Lung (tissue), 12 donors: ENCODE results near the gene BRD4. TPM values are rescaled to one million over a fixed set of nuclear protein-coding genes. Genes with fewer than 3 reads are reported as not detected.

Source experiments
- ATAC-seq: fragments of 200-7000 bp; cut with Tn5 transposase; one replicate; pipeline ENCODE4 v1.9.1; 2020; ENCODE audit warnings: moderate number of reproducible peaks; ENCODE audit not compliant: insufficient read depth, low FRiP score
- DNase-seq, 3 donors: peaks; one replicate each; pipeline ENCODE4 v3.0.0-alpha.2; 2013 to 2017
- H3K27ac ChIP-seq, 2 donors: one replicate each; pipeline ENCODE4 v1.5.1; 2013; ENCODE audit warnings: mild to moderate bottlenecking in 2 of 2, moderate library complexity in 2 of 2, control low read depth in 1 of 2, inconsistent platforms in 1 of 2, low read depth in 1 of 2, low read length in 1 of 2
- H3K27me3 ChIP-seq, 3 donors: one replicate each; pipeline ENCODE4 v1.5.1; 2013; ENCODE audit warnings: low read length in 2 of 3; ENCODE audit not compliant: control insufficient read depth in 3 of 3, insufficient read depth in 3 of 3
- H3K36me3 ChIP-seq, 4 donors: one replicate each; pipeline ENCODE4 v1.5.1; 2013; ENCODE audit warnings: low read length in 4 of 4, mild to moderate bottlenecking in 1 of 4, moderate library complexity in 1 of 4; ENCODE audit not compliant: control insufficient read depth in 4 of 4, insufficient read depth in 4 of 4
- H3K4me1 ChIP-seq, 5 donors: one replicate each; pipeline ENCODE4 v1.5.1; 2013; ENCODE audit warnings: low read length in 5 of 5, mild to moderate bottlenecking in 2 of 5, moderate library complexity in 1 of 5; ENCODE audit not compliant: control insufficient read depth in 5 of 5, insufficient read depth in 5 of 5
- H3K4me3 ChIP-seq: one replicate; pipeline ENCODE4 v1.5.1; 2013; ENCODE audit warnings: mild to moderate bottlenecking, control low read depth, moderate library complexity
- H3K9ac ChIP-seq, 2 donors: one replicate each; pipeline ENCODE4 v1.5.1; 2013; ENCODE audit warnings: low read length in 2 of 2, control low read depth in 1 of 2; ENCODE audit not compliant: insufficient read depth in 1 of 2
- H3K9me3 ChIP-seq, 4 donors: one replicate each; pipeline ENCODE4 v1.5.1; 2013; ENCODE audit warnings: low read length in 3 of 4, mild to moderate bottlenecking in 1 of 4, moderate library complexity in 1 of 4; ENCODE audit not compliant: control insufficient read depth in 4 of 4, insufficient read depth in 3 of 4
- CTCF ChIP-seq: IDR thresholded peaks from 2 replicates; pipeline ENCODE4 v1.5.1; 2012; ENCODE audit warnings: mild to moderate bottlenecking; ENCODE audit errors: control extremely low read depth, extremely low read depth
- WGBS, 2 donors: extraction: QIAGEN DNeasy Blood & Tissue Kit; methylation state at CpG; one replicate each; pipeline ENCODE4 v1.1.7; 2013; 5-methylcytosine and 5-hydroxymethylcytosine counted together
- polyA plus RNA-seq, 2 donors: library from polyadenylated mRNA; stranded (reverse); fragments of 200-250 nt; gene quantifications; one replicate each; pipeline ENCODE4 v1.2.1, GENCODE V29; 2013
- total RNA-seq, 2 donors: library from RNA; depleted of rRNA in 1 of 2; stranded (reverse); fragments of >200 nt in 1 of 2; gene quantifications; one replicate each; pipeline ENCODE4 v1.2.1, GENCODE V29; 2014 to 2021
- donor health status: control.
- donor health status: control.
- donor health status: Bipolar disorder and iron deficiency.
- donor health status: healthy.
- donor health status: DM: yes; HTN: yes; CAD: no.

BRD4 gene
- total and polyA plus RNA-seq, 4 donors = 23.2 to 89.0 (median 37.7) TPM

- 92% methylated on average over 9 of the region's 9 CpGs for WGBS, 2 donors
- H3K4me3 ChIP-seq = no peak overlapping the region
- no peak overlapping the region for H3K9ac ChIP-seq
- peaks cover 0 to 3% (median 0%) of the 10 kb centered on the region in 5 donors for H3K4me1 ChIP-seq
- H3K27ac ChIP-seq = no peak overlapping the region
- peaks cover 8 to 82% (median 44%) of the 10 kb centered on the region in 4 donors for H3K36me3 ChIP-seq
- H3K27me3 ChIP-seq = no peaks in the 10 kb centered on the region
- TF ChIP-seq CTCF = no peak
- ATAC-seq (no peak), DNase-seq (no peak)
- H3K9me3 ChIP-seq = peaks cover 0 to 2% (median 0%) of the 10 kb centered on the region in 4 donors
Observed at GRCh38 chr19:15241259-15241910, 91.0 kb downstream of the BRD4 start.

GRCh38 chr19:15240515-15240914 is 91.8 kb downstream of the BRD4 start:
- Histone ChIP-seq H3K4me3 (no peak overlapping the region), H3K27ac (no peak overlapping the region), H3K9me3 (peaks cover 0 to 2% (median 0%) of the 10 kb centered on the region in 4 donors), H3K36me3 (peaks cover 8 to 77% (median 44%) of the 10 kb centered on the region in 4 donors), H3K27me3 (no peaks in the 10 kb centered on the region), H3K9ac (no peak overlapping the region), H3K4me1 (peaks cover 0 to 3% (median 0%) of the 10 kb centered on the region in 5 donors)
- WGBS, 2 donors = 95 to 97% methylated on average over 9 of the region's 9 CpGs
- no peak for TF ChIP-seq CTCF
- ATAC-seq = no peak
- no peak for DNase-seq

- Histone ChIP-seq H3K27me3 (no peaks in the 10 kb centered on the region), H3K27ac (no peak overlapping the region), H3K36me3 (peaks cover 6 to 66% (median 39%) of the 10 kb centered on the region in 4 donors), H3K4me3 (no peak overlapping the region), H3K9ac (no peak overlapping the region), H3K9me3 (peaks cover 0 to 2% (median 0%) of the 10 kb centered on the region in 4 donors), H3K4me1 (no peaks in the 10 kb centered on the region)
- TF ChIP-seq CTCF = no peak
- no peak for ATAC-seq
- DNase-seq = no peak
- WGBS, 2 donors = 93 to 97% methylated on average over 26 of the region's 26 CpGs
Observed at GRCh38 chr19:15239337-15239949, 92.9 kb downstream of the BRD4 start.
